ENCODE results near the gene VAC14.

VAC14 gene

GRCh38 chr16:70701998-70702397 lies 99.0 kb downstream of the VAC14 start:
- Histone ChIP-seq H3K4me1 (ENCODE audit: insufficient read depth, low read length) (peaks cover 12% of the 10 kb centered on the region; the same call in 1 of the 2 replicates), H3K27ac (ENCODE audit: low read depth, low read length) (no peak overlapping the region; the same call in 1 of the 2 replicates), H3K9ac (ENCODE audit: low read depth, low read length) (no peak overlapping the region), H3K4me3 (ENCODE audit: low read length) (no peak overlapping the region), H3K27me3 (ENCODE audit: insufficient read depth, low read length) (no peaks in the 10 kb centered on the region), H3K36me3 (ENCODE audit: insufficient read depth, low read length) (peaks cover 7% of the 10 kb centered on the region; the same call in 1 of the 2 replicates), H3K9me3 (ENCODE audit: insufficient read depth, low read depth, low read length) (no peaks in the 10 kb centered on the region)
- 93% methylated on average over 8 of the region's 8 CpGs for WGBS

GRCh38 chr16:70701596-70701995 lies 99.4 kb downstream of the VAC14 start:
- Histone ChIP-seq H3K36me3 (ENCODE audit: insufficient read depth, low read length) (peaks cover 7% of the 10 kb centered on the region; the same call in 1 of the 2 replicates), H3K4me3 (ENCODE audit: low read length) (no peak overlapping the region), H3K27ac (ENCODE audit: low read depth, low read length) (no peak overlapping the region), H3K4me1 (ENCODE audit: insufficient read depth, low read length) (peaks cover 15% of the 10 kb centered on the region; the same call in 1 of the 2 replicates), H3K9ac (ENCODE audit: low read depth, low read length) (no peak overlapping the region), H3K27me3 (ENCODE audit: insufficient read depth, low read length) (no peaks in the 10 kb centered on the region), H3K9me3 (ENCODE audit: insufficient read depth, low read depth, low read length) (no peaks in the 10 kb centered on the region)
- WGBS, result 92% methylated on average over 9 of the region's 9 CpGs

- H3K27me3 ChIP-seq (ENCODE audit: insufficient read depth, low read length), result no peaks in the 10 kb centered on the region
- H3K9ac ChIP-seq (ENCODE audit: low read depth, low read length), result no peak overlapping the region
- H3K4me1 ChIP-seq (ENCODE audit: insufficient read depth, low read length), result peaks cover 15% of the 10 kb centered on the region; the same call in 1 of the 2 replicates
- H3K36me3 ChIP-seq (ENCODE audit: insufficient read depth, low read length), result peaks cover 7% of the 10 kb centered on the region; the same call in 1 of the 2 replicates
- no peaks in the 10 kb centered on the region for H3K9me3 ChIP-seq (ENCODE audit: insufficient read depth, low read depth, low read length)
- WGBS, result 89% methylated on average over 3 of the region's 3 CpGs
- no peak overlapping the region for H3K27ac ChIP-seq (ENCODE audit: low read depth, low read length)
- H3K4me3 ChIP-seq (ENCODE audit: low read length), result no peak overlapping the region
Observed at GRCh38 chr16:70701036-70701435, 99.9 kb downstream of the VAC14 start.

GRCh38 chr16:70700101-70701020 lies 100.6 kb downstream of the VAC14 start:
- Histone ChIP-seq H3K9ac (ENCODE audit: low read depth, low read length) (no peak overlapping the region), H3K27me3 (ENCODE audit: insufficient read depth, low read length) (no peaks in the 10 kb centered on the region)

GRCh38 chr16:70699696-70700095 lies 101.3 kb downstream of the VAC14 start:
- no peak overlapping the region for H3K9ac ChIP-seq (ENCODE audit: low read depth, low read length)
- peaks cover 7% of the 10 kb centered on the region; the same call in 1 of the 2 replicates for H3K36me3 ChIP-seq (ENCODE audit: insufficient read depth, low read length)
- no peaks in the 10 kb centered on the region for H3K27me3 ChIP-seq (ENCODE audit: insufficient read depth, low read length)
- H3K4me1 ChIP-seq (ENCODE audit: insufficient read depth, low read length), result peaks cover 26% of the 10 kb centered on the region
- no peak overlapping the region for H3K27ac ChIP-seq (ENCODE audit: low read depth, low read length)
- H3K9me3 ChIP-seq (ENCODE audit: insufficient read depth, low read depth, low read length), result no peaks in the 10 kb centered on the region
- WGBS, result 95% methylated on average over 17 of the region's 17 CpGs
- H3K4me3 ChIP-seq (ENCODE audit: low read length), result no peak overlapping the region

More at GRCh38 chr16:70700101-70701020, 100.6 kb downstream of the VAC14 start:
- 93% methylated on average over 30 of the region's 30 CpGs for WGBS
- no peak overlapping the region for H3K27ac ChIP-seq (ENCODE audit: low read depth, low read length)
- no peaks in the 10 kb centered on the region for H3K9me3 ChIP-seq (ENCODE audit: insufficient read depth, low read depth, low read length)
- peaks cover 21% of the 10 kb centered on the region for H3K4me1 ChIP-seq (ENCODE audit: insufficient read depth, low read length)
- H3K36me3 ChIP-seq (ENCODE audit: insufficient read depth, low read length), result peaks cover 7% of the 10 kb centered on the region; the same call in 1 of the 2 replicates
- no peak overlapping the region for H3K4me3 ChIP-seq (ENCODE audit: low read length)

GRCh38 chr16:70698901-70699300 lies 102.1 kb downstream of the VAC14 start:
- Histone ChIP-seq H3K36me3 (ENCODE audit: insufficient read depth, low read length) (peaks cover 7% of the 10 kb centered on the region; the same call in 1 of the 2 replicates), H3K27ac (ENCODE audit: low read depth, low read length) (no peak overlapping the region), H3K9ac (ENCODE audit: low read depth, low read length) (no peak overlapping the region), H3K4me1 (ENCODE audit: insufficient read depth, low read length) (peaks cover 32% of the 10 kb centered on the region), H3K9me3 (ENCODE audit: insufficient read depth, low read depth, low read length) (no peaks in the 10 kb centered on the region), H3K4me3 (ENCODE audit: low read length) (no peak overlapping the region), H3K27me3 (ENCODE audit: insufficient read depth, low read length) (no peaks in the 10 kb centered on the region)
- WGBS, result 94% methylated on average over 10 of the region's 10 CpGs

- H3K9ac ChIP-seq (ENCODE audit: low read depth, low read length), result no peak overlapping the region
- H3K9me3 ChIP-seq (ENCODE audit: insufficient read depth, low read depth, low read length), result no peaks in the 10 kb centered on the region
- WGBS, result 85% methylated on average over 14 of the region's 14 CpGs
- peaks cover 29% of the 10 kb centered on the region for H3K4me1 ChIP-seq (ENCODE audit: insufficient read depth, low read length)
- no peak overlapping the region for H3K4me3 ChIP-seq (ENCODE audit: low read length)
- H3K27ac ChIP-seq (ENCODE audit: low read depth, low read length), result no peak overlapping the region
- no peaks in the 10 kb centered on the region for H3K27me3 ChIP-seq (ENCODE audit: insufficient read depth, low read length)
- peaks cover 7% of the 10 kb centered on the region; the same call in 1 of the 2 replicates for H3K36me3 ChIP-seq (ENCODE audit: insufficient read depth, low read length)
Observed at GRCh38 chr16:70697594-70698170, 103.3 kb downstream of the VAC14 start.

- Histone ChIP-seq H3K4me3 (ENCODE audit: low read length) (no peak overlapping the region), H3K9ac (ENCODE audit: low read depth, low read length) (no peak overlapping the region), H3K36me3 (ENCODE audit: insufficient read depth, low read length) (peaks cover 7% of the 10 kb centered on the region; the same call in 1 of the 2 replicates), H3K4me1 (ENCODE audit: insufficient read depth, low read length) (peaks cover 29% of the 10 kb centered on the region), H3K27me3 (ENCODE audit: insufficient read depth, low read length) (no peaks in the 10 kb centered on the region), H3K27ac (ENCODE audit: low read depth, low read length) (no peak overlapping the region), H3K9me3 (ENCODE audit: insufficient read depth, low read depth, low read length) (no peaks in the 10 kb centered on the region)
- WGBS, result 76% methylated on average over 17 of the region's 19 CpGs
Observed at GRCh38 chr16:70696952-70697593, 103.9 kb downstream of the VAC14 start.

GRCh38 chr16:70696355-70696754 lies 104.6 kb downstream of the VAC14 start:
- H3K4me1 ChIP-seq (ENCODE audit: insufficient read depth, low read length), result peaks cover 29% of the 10 kb centered on the region
- no peak overlapping the region for H3K27ac ChIP-seq (ENCODE audit: low read depth, low read length)
- no peak overlapping the region for H3K4me3 ChIP-seq (ENCODE audit: low read length)
- H3K9me3 ChIP-seq (ENCODE audit: insufficient read depth, low read depth, low read length), result no peaks in the 10 kb centered on the region
- no peaks in the 10 kb centered on the region for H3K27me3 ChIP-seq (ENCODE audit: insufficient read depth, low read length)
- peaks cover 7% of the 10 kb centered on the region; the same call in 1 of the 2 replicates for H3K36me3 ChIP-seq (ENCODE audit: insufficient read depth, low read length)
- WGBS, result 95% methylated on average over 8 of the region's 8 CpGs
- H3K9ac ChIP-seq (ENCODE audit: low read depth, low read length), result no peak overlapping the region

- Histone ChIP-seq H3K9me3 (ENCODE audit: insufficient read depth, low read depth, low read length) (no peaks in the 10 kb centered on the region), H3K27me3 (ENCODE audit: insufficient read depth, low read length) (no peaks in the 10 kb centered on the region), H3K9ac (ENCODE audit: low read depth, low read length) (peak overlapping the region; percentile 15; the same call in 1 of the 2 replicates), H3K36me3 (ENCODE audit: insufficient read depth, low read length) (peaks cover 7% of the 10 kb centered on the region; the same call in 1 of the 2 replicates), H3K27ac (ENCODE audit: low read depth, low read length) (peak overlapping the region; percentile 62), H3K4me3 (ENCODE audit: low read length) (no peak overlapping the region), H3K4me1 (ENCODE audit: insufficient read depth, low read length) (peaks cover 29% of the 10 kb centered on the region)
- 86% methylated on average over 13 of the region's 14 CpGs for WGBS
Observed at GRCh38 chr16:70695331-70696070, 105.5 kb downstream of the VAC14 start.
